ENCODE measurements around the gene CTBP2. TPM values are rescaled to one million over a fixed set of nuclear protein-coding genes. Genes with fewer than 3 reads are reported as not detected.
A peak's percentile ranks its signal among the peaks of the same experiment; 100 is the strongest.

CTBP2 gene
- total and polyA plus RNA-seq, 8 donors: 21.3 to 169 (median 61.6) TPM

- peak in 1 of 2 donors; percentile 11 for DNase-seq
- no peaks in the 10 kb centered on the region for H3K27me3 ChIP-seq
- no peaks in the 10 kb centered on the region for H3K9me3 ChIP-seq
- TF ChIP-seq POLR2A (IDR thresholded peaks at IDR 0.05): no peak
- TF ChIP-seq POLR2AphosphoS5 (IDR thresholded peaks at IDR 0.05): no peak
- TF ChIP-seq, protein P1, sequence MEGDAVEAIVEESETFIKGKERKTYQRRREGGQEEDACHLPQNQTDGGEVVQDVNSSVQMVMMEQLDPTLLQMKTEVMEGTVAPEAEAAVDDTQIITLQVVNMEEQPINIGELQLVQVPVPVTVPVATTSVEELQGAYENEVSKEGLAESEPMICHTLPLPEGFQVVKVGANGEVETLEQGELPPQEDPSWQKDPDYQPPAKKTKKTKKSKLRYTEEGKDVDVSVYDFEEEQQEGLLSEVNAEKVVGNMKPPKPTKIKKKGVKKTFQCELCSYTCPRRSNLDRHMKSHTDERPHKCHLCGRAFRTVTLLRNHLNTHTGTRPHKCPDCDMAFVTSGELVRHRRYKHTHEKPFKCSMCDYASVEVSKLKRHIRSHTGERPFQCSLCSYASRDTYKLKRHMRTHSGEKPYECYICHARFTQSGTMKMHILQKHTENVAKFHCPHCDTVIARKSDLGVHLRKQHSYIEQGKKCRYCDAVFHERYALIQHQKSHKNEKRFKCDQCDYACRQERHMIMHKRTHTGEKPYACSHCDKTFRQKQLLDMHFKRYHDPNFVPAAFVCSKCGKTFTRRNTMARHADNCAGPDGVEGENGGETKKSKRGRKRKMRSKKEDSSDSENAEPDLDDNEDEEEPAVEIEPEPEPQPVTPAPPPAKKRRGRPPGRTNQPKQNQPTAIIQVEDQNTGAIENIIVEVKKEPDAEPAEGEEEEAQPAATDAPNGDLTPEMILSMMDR (IDR thresholded peaks at IDR 0.05): no peak
- no peak for TF ChIP-seq EP300 (IDR thresholded peaks at IDR 0.05)
- intact Hi-C loops (cut with DNase I; ENCODE audit: low total_unique reads): no loop called here
- WGBS, 5 donors: 31 to 65% (median 58%) methylated on average over 5 of the region's 5 CpGs
- no peak overlapping the region for H3K4me3 ChIP-seq
- H3K36me3 ChIP-seq: peaks cover 0 to 7% (median 5%) of the 10 kb centered on the region in 4 donors
- H3K4me1 ChIP-seq: peaks cover 20 to 72% (median 49%) of the 10 kb centered on the region in 4 donors
- peak overlapping the region in 4 of 5 donors; percentile 3 to 83 (median 60) for H3K27ac ChIP-seq
Measured at GRCh38 chr10:125095776-125096175, 64.6 kb downstream of the CTBP2 start.

DNA sequence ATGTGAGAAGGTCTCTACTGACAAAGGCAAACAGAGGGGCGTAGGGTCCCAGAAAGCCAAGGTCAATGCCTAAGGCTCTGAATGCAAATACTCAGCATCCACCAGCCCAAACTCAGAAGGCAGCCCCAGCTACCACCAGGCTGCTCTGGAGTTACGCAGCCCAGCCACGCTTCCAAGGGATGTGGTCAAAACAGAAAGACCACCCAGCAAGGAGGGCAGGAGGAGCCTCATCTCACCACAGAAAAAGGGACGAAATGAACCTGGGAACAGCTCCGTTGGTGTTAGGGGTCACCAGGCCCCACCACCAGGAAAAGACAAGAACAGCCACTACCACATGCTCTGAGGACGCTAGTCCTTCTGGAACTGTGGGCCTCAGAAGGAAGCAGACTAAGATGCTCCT, 65.1 kb downstream of the CTBP2 start:
- peak in 1 of 2 donors; percentile 21 for DNase-seq
- H3K36me3 ChIP-seq: peaks cover 0 to 7% (median 5%) of the 10 kb centered on the region in 4 donors
- peaks cover 20 to 77% (median 49%) of the 10 kb centered on the region in 4 donors for H3K4me1 ChIP-seq
- H3K4me3 ChIP-seq: no peak overlapping the region
- TF ChIP-seq EP300 (IDR thresholded peaks at IDR 0.05) (no peak), POLR2A (IDR thresholded peaks at IDR 0.05) (no peak), POLR2AphosphoS5 (IDR thresholded peaks at IDR 0.05) (no peak)
- TF ChIP-seq, protein P1 (IDR thresholded peaks at IDR 0.05): no peak
- intact Hi-C loops (cut with DNase I; ENCODE audit: low total_unique reads): no loop called here
- H3K27me3 ChIP-seq: no peaks in the 10 kb centered on the region
- 80 to 85% (median 83%) methylated on average over 6 of the region's 6 CpGs for WGBS, 5 donors
- H3K27ac ChIP-seq: peak overlapping the region in 3 of 5 donors; percentile 41 to 83 (median 80)
- no peaks in the 10 kb centered on the region for H3K9me3 ChIP-seq

DNA sequence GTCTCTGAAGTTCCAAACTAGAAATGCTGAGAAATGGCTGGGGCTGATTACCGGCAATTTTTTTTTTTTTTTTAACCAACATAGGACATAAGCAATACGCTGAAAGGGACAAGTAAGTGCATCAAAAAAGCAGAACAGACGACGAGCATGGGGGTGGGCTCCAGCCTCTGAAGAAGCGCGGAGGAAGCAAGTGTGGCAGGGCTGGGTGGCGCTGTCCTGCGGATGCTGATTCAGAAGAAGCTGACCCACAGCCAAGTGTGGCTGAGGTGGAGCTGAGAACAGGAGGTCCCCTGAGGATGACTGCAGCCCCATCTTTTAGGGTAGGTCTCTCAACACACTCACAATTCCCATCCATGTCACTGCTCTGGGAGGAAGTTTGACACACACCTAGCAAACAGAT, 65.6 kb downstream of the CTBP2 start:
- 74 to 90% (median 81%) methylated on average over 8 of the region's 8 CpGs for WGBS, 5 donors
- TF ChIP-seq POLR2AphosphoS5 (IDR thresholded peaks at IDR 0.05): no peak
- intact Hi-C loops (cut with DNase I; ENCODE audit: low total_unique reads): no loop called here
- Histone ChIP-seq H3K27me3 (no peaks in the 10 kb centered on the region), H3K27ac (peak overlapping the region in 3 of 5 donors; percentile 23 to 83 (median 80)), H3K4me3 (no peak overlapping the region), H3K9me3 (no peaks in the 10 kb centered on the region), H3K36me3 (peaks cover 0 to 7% (median 5%) of the 10 kb centered on the region in 4 donors), H3K4me1 (peaks cover 22 to 80% (median 50%) of the 10 kb centered on the region in 4 donors)
- peak in 1 of 2 donors; percentile 17 for DNase-seq

- peak in 1 of 2 donors; percentile 17 for DNase-seq
- peaks cover 27 to 81% (median 57%) of the 10 kb centered on the region in 4 donors for H3K4me1 ChIP-seq
- TF ChIP-seq, protein P1 (IDR thresholded peaks at IDR 0.05): no peak
- TF ChIP-seq EP300 (IDR thresholded peaks at IDR 0.05) (no peak), POLR2A (IDR thresholded peaks at IDR 0.05) (no peak), POLR2AphosphoS5 (IDR thresholded peaks at IDR 0.05) (no peak)
- intact Hi-C loops (cut with DNase I; ENCODE audit: low total_unique reads): no loop called here
- peaks cover 0 to 7% (median 5%) of the 10 kb centered on the region in 4 donors for H3K36me3 ChIP-seq
- no peaks in the 10 kb centered on the region for H3K27me3 ChIP-seq
- H3K9me3 ChIP-seq: no peaks in the 10 kb centered on the region
- H3K4me3 ChIP-seq: no peak overlapping the region
- peak overlapping the region in 4 of 5 donors; percentile 66 to 83 (median 78) for H3K27ac ChIP-seq
- 89 to 91% (median 91%) methylated on average over 20 to 21 of the region's 21 CpGs for WGBS, 5 donors
Measured at GRCh38 chr10:125093974-125094705, 66.2 kb downstream of the CTBP2 start.

Data from stomach (tissue), 9 donors.